Endothelial cell of hepatic sinusoid (primary cell): ENCODE results near the gene GPR87.

Source experiments
- in situ Hi-C: cut with HindIII; loops from 2 replicates; pipeline ENCODE4 v1.10.0; 2017; ENCODE audit warnings: low sequenced_read_pairs

Gene GPR87

DNA sequence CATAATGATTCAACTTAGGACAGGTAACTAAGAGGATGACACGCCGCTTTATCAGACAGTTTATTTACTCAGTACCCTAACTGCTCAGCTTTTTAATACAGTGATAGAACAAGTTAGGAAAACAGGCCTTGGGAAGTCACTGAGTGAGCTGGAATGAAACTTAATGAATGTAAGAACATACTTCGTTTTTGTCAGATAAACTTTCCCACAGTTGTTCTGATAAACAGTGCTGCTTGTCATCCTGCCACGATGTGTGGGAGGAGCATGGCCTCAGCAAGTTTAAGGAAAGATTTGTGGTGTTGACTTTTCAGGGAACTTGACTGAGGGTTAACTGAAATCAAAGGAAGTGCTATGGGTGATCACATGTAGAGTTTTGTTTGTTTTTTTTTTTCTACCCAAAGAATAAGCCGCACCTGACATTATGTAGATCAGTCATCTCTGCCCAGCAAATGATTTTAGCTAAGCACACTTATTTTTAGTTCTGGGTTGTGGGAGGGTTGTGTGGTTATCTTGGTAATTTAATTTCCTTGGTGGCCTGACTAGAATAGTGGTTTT is 32.6 kb downstream of the GPR87 start:
- in situ Hi-C loops: no loop called here

DNA sequence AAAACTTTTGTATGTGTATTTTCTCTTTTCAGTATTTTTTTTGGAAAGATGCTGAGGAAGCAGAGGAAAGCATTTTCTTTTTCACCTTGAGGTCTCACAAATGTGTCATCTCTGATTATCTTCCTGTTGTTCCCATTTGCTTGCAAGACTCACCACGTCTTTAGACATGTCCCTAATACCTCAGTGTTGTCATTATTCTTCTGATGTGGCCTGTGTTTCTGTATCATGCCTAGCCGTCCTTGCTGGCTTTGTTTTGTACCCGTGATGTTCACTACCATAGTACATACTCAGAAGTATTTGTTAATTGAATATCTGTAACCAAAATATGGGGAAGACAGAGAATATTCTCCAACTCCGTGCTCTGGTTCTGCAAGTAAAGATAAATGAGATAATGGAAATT is 33.2 kb downstream of the GPR87 start:
- in situ Hi-C loops: no loop called here

DNA sequence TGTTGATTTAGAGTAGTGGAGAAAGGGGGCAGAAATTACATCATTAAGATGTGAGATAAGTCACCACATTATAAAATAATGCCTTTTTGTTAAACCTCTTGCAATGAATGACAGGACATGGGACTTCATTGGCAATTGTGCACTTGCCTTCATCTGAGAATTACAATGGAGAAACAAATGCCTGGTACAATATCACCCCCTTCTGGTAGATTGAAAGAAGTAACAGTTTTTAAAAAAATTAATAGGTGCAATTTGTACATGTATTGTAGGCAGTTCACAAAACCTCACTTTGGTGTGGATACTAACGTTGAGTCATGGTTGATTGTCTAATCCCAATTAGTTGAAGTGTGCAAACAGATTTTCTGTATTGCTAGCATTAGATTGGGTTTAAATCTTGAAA is 33.7 kb downstream of the GPR87 start:
- in situ Hi-C loops: no loop called here

DNA sequence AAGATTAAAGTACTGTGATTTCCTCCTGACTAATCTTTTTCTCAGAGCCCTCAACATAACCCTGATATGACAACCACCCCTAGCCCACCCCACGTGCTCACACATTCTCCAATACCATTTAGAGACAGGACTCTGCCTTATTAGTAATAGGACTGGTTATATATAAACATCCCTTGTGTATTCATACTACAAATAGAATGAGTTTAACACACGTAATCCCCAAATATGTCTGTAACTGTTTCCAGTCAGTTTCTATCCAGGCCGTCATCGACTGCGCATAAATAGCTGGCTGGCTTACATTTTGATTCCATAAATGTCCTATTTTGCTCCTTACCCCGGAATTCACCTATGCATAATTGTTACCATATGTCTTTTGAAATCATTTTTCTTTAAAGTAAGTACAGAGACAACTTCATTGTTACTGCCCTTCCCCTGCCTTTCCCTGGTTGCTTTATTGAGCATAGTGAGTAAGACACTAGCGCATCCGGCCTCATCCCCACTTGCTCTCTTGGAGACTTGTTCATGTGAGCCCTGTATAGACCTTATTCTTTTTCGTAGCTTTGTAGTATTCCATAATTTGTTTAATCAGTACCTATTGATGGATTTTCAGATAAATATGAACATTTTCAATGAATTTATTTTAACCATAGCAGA is 34.8 kb downstream of the GPR87 start:
- in situ Hi-C loops: no loop called here

DNA sequence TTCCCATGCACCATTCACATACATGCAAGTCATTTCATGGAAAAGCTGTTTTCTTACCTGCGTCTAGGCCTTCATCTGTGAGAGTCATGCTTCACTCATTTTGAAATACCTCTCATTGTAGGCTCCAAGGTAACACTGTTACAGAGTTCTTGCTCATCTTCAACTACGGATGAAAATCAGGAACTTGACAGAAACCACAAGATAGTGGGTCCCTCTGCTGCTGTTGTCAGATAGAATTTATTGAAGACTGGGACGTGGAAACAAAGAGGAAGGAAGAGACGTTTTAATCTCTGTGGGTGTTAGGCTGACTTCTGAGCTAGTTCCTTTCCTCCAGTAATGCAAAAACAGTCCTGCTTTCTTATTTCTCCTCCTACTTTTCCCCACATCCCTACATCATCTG is 38.4 kb downstream of the GPR87 start, which contains the start of gene P2RY14:
TSS of gene P2RY14 (minus strand) at position 313 of the 400 bp plus-strand sequence. CDS start 64,226 bp downstream, outside the sequence.
- in situ Hi-C loops: loop anchor here (5.0 kb wide), 1 partner anchor 46 kb away; no protein-coding TSS in a partner anchor

DNA sequence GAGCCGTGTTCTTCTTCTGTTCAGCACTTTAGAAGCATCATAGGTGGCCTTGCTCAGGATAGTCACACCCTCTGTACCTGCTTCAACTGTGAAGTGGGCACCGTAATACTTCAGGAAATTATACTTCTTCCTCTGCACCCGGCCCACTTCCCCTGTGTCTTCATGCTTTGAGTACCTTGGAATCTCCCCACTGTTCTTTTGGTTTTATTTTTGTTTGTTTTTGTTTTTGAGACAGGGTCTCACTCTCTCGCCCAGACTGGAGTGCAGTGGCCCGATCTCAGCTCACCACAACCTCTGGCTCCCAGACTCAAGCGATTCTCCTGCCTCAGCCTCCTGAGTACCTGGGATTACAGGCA is 40.0 kb downstream of the GPR87 start:
- in situ Hi-C loops: loop anchor here (5.0 kb wide), 1 partner anchor 44 kb away; no protein-coding TSS in a partner anchor

DNA sequence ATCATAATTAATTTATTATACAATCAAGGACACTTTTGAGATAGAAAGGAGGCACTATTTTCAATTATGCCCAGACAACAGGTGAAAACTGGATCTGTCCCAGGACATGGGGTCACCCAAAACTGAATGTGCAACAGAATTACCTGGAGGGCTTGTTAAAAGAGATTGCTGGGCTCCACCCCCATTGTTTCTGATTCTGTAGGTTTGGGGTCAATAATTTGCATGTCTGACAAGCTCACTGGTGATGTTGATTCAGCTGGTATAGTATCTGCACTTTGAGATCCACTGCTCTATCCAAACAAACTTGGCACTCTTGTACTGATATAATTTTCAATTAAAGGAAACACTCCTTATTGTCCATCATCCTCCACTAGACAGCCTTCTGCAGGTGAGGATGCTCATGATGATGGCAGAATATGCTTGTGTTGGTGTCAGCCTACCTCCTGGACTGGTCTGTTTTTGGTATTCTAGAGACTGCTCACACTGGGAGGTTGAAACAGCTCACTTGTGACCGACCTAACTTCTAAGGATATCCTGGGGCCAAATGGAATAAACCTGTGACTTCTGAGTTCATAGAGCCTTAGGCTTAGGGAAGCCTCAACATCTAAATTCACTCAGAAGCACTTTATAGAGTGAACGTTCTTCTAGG is 40.5 kb downstream of the GPR87 start:
- in situ Hi-C loops: loop anchor here (5.0 kb wide), 1 partner anchor 44 kb away; no protein-coding TSS in a partner anchor

DNA sequence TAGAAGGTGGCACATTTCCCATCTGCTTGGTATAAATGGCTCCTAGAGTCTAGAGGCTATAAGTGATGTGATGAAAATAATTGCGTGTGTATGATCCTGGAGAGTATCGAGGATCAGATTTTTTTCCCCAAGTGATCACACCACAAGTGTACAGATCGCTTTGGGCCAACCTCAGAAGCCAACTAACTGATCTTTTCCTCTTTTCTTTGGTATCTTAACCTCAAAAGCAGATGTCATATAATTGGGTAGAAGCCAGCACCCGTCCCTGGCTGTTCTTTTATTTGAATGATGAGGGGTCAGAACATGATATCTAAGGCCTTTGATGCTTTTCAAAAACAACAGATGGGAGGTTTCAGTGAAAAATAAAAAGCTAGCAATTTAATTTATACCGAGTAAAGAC is 41.5 kb downstream of the GPR87 start:
- in situ Hi-C loops: loop anchor here (5.0 kb wide), 1 partner anchor 43 kb away; no protein-coding TSS in a partner anchor

DNA sequence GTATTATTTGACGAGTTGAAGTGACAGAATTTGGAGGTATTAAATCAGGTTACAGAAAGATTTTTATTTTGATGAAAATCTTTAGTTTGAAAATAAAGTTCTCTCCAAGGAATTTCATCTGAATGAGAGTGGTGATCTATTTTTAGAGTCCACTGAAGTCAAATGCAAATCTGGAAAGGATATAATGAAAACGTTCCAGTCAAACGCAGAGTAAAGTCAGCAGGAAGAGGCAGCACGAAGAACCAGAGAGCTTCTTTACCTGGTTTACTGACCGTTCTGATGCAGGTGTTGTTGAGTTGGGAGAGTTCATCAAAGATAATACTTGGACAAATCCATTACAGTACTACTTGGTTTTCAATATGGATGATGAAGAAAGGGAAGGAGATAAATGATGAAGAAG is 47.0 kb downstream of the GPR87 start:
- in situ Hi-C loops: no loop called here

DNA sequence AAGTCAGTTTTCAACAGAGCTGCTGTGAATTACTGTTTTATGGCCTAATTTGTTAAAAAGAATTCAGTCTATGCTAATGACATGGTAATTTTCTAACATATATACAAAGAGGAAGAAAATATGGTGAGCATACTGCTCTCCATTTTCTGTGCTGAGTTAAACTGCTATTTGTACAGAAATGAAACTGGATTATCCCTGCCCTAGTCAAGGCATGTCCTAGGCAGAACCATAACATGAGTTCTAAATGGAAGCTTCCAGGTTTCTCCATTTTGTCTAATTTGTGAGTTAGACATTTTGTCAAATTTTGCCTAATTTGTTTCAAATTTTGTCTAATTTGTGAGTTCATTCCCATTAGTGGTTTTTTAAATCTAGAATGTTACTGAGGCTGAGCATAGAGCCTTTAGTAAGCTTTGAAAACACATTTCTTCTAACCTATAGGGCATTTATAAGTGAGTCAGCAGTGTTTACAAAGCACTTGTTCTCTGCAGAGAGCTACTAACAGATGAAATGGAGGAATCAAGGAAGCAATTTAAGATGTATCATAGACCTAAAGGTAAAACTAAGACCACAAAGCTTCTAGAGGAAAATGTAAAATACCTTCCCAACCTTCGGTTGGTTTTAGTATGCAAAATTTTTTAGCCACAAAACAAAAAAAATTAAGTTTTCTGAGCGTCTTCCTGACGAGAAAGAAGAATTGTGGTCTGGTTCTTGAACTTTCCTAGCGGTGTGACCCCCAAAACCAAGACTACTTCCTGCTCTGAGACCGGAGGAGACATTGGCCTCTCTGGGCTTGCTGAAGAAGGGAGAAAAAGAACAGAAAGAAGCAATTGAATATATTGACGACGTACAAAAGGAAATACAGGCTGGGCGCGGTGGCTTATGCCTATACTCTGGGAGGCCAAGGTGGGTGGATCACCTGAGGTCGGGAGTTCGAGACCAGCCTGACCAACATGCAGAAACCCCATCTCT is 48.1 kb downstream of the GPR87 start:
- in situ Hi-C loops: no loop called here

DNA sequence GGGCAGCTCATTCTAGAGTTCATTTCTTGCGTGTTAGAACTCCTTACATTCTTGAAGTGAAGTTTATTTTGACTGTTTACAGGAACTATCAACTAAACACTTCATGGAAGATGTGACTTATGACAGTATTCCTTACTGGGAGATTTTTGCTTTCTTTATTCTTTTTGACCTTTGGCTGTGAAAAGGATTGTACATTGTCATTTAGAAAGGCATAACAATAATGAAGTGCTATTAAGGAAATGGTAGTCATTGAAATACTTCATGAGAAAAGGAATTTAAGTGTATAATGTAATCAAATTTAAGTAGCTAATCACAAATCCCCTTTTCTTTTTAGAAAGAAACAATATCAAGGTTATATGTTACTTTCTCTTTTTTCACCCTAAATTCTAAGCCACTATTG is 49.6 kb downstream of the GPR87 start:
- in situ Hi-C loops: no loop called here

DNA sequence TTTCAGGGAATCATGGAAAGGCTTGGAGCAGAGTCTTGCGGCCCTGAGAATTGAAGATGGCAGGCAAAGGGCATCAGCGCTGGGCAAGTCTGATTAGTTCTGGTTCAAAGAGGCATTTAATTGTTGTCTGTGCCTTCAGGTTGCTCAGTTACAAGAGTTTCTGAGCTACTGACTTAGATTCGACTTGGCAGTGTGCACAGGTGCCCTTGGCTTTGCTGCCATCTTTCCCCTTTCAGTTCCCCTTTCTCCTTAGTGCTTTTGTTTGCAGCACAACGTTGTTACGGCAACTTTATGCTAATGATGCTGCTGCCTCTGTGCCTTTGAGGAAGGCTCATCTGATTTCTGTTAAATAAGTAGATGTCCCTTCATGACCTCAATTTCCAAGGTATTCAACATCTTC is 50.8 kb downstream of the GPR87 start:
- in situ Hi-C loops: no loop called here

DNA sequence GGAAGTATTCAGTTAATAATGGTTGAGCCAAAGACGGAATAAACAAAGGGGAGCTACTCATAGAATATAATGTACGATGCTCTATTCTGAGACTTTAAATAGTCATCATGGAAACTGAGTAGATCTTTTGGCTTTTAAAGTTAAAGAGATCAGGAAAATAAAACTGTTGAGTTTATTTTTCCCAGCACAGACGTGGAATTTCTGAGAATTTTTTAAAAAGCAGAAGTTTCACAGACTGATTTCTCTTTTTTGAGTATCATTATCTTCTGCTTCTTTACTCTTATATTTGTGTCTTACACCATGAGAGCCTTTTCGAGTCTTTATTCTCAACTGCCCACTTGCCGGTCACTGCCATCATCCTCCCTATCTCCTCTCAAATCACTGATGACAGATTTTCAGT is 51.5 kb downstream of the GPR87 start:
- in situ Hi-C loops: no loop called here

DNA sequence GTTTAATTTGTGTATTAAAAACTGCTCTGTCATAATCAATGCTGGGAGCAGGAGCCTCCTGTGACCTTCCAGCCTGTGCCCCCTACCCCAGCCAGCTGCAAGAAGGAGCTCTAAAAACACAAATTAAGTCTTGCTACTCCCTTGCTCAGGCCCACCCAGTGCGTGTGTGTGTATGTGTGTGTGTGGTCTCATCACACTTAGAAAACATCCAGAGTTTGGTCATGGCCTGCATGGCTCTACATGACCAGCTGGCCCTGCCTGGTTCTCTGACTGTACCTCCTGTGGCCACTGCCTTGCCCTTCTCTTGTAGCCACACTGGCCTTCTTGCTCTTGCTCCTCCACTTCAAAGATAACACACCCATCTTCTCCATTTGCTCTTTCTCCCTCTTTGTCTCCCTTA is 52.0 kb downstream of the GPR87 start:
- in situ Hi-C loops: no loop called here

DNA sequence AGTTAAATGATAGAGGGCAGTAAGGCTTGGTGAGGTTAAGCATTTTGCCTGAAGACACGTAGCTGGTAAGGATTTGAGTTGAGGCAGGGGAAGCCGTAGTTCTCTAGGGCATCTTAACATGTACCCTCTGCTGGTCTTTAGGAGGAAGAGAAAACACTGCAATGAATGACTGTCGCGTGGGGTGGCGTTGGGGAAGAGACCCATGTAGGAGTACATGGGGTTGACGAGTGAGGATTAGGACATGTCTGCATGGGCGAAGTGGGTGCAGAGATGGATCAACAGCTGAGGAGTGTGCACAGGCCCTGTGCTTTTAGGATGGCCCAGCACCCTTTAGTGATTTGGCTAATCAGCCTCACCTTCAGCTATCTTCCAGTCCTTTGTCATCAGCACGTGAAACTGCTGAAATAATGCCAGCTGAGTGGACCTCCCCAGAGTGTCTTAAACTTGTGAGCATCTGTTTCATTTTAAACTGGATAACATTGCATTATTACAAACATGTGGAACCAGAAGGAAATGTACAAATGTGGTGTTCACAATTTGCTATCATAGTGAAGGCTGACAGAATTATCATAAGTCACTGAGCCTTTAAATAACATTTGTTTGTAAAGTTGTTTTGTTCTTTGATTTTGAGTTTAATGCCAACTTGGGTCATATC is 53.6 kb downstream of the GPR87 start:
- in situ Hi-C loops: no loop called here

DNA sequence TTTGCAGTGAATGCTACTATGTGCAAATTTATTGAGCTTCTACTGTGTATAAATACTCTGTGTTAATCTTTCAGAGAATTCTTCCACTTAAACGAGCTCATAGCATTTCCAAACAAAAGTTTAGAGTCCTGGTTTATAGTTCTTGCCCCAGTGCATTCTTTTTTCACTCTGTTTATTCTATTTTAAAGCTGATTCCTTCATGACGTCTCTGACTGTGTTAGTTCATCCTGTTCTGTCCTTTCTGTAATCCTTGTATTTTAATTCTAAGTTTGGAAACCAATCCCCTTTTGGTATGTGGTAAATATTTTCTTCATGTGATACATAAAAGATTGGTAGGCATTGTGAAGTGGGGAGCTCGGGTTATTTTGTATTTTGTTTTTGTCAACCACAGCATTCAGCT is 57.0 kb downstream of the GPR87 start:
- in situ Hi-C loops: no loop called here

DNA sequence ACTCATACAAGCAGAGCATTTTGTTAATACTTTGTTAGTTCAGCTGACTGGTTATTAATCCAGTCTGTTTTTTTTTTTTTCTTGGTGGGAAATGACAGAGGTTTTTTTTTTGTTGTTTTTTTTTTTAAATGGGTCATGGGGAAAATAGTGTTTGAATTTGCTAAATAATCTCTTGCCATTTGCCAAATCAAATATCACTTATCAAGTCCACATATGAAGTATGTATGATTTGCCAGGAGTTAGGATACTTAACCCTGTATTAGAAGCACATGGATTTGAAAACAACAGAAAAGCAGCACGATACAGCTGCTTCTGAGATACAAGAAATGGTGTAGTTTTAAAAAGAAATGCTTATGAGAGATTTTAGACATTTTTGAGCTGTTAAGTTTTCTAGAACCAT is 59.9 kb downstream of the GPR87 start:
- in situ Hi-C loops: no loop called here

DNA sequence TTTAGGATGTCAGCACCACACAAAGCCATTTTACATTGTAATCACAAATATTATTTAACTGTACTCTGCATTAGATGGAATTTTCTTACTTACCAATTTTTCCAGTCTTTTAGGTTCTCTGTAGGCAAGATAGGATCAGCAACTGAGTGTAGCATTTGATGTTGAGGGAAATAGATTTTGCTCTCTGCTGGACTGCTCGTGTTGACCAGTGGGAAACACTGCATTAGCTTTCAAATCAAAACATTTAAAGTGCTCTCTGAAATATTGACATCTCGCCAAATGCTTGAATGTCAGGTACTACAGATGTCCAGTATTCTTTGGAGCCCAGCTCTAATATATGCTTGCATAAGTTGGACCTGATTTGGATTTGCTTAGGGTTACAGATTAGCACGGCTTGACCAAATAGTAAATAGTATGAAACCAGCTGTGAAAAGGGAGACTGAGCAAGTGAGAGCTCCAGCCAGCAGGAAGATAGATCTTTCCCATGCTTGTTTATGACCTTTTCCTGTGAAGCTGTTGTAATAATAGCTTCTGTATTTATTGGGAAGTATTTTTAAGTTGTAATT is 67.8 kb downstream of the GPR87 start:
- in situ Hi-C loops: no loop called here
